GM21515 (cell line): ENCODE measurements around the gene ZSCAN21.

ENCODE experiments used
- ATAC-seq: cut with Tn5 transposase; IDR thresholded peaks from one replicate; pipeline ENCODE4 v1.9.1; 2021; ENCODE audit not compliant: unreplicated experiment

The ZSCAN21 gene

DNA sequence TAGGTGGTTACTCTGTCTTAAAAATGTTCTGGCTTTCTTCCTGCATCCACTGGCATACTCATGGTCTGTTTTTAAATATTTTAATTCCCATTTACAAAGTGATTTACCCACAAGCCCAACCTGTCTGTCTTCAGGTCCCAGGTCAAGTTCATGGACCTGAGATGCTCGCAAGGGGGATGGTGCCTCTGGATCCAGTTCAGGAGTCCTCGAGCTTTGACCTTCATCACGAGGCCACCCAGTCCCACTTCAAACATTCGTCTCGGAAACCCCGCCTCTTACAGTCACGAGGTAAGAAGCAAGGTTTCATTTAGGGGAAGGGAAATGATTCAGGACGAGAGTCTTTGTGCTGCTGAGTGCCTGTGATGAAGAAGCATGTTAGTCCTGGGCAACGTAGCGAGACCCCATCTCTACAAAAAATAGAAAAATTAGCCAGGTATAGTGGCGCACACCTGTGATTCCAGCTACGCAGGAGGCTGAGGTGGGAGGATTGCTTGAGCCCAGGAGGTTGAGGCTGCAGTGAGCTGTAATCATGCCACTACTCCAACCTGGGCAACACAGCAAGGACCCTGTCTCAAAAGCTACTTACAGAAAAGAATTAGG, 25.5 kb upstream of the ZSCAN21 start:
- ATAC-seq: no peak

DNA sequence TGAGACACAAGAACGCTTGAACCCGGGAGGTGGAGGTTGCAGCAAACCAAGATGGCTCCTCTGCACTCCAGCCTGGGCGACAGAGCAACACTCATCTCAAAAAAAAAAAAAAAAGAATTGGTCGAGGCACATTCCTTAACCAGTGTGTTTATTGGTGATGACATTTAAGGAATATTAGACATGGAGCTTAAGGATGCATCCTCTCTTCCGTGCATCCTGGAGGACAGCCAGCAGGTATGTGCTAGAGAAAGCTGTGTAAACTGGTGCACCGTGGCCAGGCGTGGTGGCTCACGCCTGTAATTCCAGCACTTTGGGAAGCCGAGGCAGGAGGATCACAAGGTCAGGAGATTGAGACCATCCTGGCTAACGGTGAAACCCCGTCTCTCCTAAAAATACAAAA, 22.4 kb upstream of the ZSCAN21 start:
- ATAC-seq: no peak

DNA sequence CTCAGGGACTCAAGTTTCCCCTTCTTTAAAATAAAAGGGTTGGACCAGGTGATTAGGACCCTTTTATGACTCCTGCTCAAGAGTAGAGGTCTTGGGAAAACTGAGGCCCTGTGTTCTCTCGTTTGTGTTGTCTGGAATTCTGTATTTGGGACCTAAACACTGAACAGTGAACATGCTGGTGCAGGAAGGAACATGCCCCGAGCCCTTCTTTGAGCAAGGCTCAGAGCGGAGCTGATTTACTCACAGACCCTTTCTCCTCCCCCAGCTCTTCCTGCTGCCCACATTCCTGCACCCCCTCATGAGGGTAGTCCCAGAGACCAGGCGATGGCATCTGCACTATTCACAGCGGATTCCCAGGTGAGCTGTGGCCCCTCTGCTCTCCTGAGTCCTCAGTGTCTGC, 20.0 kb upstream of the ZSCAN21 start:
- ATAC-seq: no peak

DNA sequence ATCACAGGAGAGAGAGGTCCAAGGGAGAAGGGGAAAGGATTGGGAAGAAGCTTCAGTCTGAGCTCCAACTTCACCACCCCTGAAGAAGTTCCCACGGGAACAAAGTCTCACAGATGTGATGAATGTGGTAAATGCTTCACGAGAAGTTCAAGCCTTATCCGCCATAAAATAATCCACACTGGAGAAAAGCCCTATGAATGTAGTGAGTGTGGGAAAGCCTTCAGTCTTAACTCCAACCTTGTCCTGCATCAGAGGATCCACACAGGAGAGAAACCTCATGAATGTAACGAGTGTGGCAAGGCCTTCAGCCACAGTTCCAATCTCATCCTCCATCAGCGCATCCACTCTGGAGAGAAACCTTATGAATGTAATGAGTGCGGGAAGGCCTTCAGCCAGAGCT, 16.0 kb upstream of the ZSCAN21 start:
- no peak for ATAC-seq

DNA sequence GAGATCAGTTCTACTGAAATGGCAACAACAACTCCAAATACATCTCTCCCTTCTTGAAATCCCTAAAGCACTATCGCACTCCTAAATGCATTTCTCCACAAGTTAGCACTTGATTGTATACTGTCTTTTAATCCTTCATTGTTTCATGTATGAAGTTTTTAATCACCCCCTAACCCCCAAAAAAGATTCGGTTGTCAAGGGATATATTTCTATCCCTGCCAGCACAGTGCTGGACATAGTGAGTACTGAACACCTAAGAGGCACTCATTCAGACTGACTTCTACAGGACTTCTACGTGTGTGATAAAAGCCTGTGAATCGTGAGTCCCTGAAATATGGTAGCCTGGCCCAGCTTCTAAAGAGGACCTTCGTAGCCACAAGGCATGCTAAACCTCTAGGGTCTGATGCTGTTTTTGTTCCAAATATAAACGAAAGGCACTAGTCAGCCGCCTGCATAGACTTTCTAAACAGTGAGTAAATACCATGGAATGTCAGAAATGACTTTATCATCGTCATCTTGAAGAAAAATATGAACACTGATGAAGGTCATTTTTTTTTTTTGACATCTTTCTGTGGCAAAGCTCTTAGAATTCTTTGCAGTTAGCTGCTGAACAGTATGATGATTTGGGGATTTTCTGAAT, 14.6 kb upstream of the ZSCAN21 start:
- ATAC-seq: no peak

- no peak for ATAC-seq
These were observed 13.7 kb upstream of the ZSCAN21 start for GRCh38 chr7:100035876-100036275.

DNA sequence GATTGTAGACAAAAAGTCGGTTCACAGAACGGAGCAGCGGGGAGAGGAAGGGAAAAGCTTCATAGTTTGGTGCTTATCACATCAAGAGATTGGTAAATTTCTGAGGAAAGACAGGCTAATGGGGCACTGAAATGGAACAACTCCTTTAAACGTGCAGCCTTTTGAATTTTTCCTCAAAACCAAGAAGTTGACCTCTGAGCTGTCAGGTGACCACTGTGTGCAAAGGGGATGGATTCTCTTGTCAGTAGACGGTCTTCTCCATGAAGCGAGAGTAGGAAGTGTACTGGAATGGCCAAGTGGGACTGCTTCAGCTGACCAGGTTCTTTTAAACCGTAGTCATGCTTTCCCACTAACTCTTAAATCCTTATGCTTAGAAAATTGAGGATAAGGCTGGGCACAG, 11.2 kb upstream of the ZSCAN21 start:
- ATAC-seq: no peak

DNA sequence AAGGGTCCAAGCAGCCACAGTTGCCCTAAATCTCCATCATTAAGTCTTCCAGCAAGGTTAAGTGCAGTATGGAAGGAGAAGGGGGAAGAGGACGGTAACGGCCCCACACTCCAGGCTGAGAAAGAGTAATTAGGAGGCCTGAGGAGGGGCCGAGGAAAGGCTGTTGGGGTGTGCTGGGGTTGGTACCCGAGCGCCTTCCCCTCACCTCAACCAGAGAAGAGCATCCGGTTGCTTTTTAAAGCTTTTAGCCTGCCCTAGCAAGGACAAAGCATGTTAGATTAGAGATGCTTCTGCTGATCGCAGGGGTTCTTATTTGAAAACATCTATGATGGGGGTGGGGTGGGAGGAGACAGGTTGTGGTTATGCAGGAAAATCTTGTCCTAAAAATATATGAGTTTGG, 9.0 kb upstream of the ZSCAN21 start:
- no peak for ATAC-seq

- no peak for ATAC-seq
These were observed 4.9 kb upstream of the ZSCAN21 start for GRCh38 chr7:100044718-100045117.

- no peak for ATAC-seq
These were observed 894 bp upstream of the ZSCAN21 start for GRCh38 chr7:100048680-100049079.

DNA sequence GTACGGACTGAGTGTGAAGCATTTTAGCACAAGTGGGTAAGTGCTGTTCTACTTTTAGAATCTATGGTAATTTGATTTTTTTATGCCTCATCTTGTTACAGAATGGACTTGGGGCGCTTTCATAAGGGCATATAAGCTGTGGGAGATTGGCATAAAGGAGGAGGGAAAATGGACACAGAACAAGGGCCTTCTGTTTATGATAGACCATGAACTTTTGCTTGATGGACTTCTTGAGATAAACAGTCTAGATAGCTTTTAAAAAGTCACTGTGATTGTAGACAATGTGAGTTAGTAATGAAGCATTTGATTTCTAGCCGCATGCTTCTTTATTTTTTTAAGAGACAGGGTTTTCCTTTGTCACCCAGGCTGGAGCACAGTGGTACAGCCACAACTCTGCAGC, 2.0 kb downstream of the ZSCAN21 start:
- no peak for ATAC-seq

GRCh38 chr7:100053215-100053614, 3.6 kb downstream of the ZSCAN21 start:
- no peak for ATAC-seq

GRCh38 chr7:100057006-100057405, 7.4 kb downstream of the ZSCAN21 start:
- no peak for ATAC-seq

DNA sequence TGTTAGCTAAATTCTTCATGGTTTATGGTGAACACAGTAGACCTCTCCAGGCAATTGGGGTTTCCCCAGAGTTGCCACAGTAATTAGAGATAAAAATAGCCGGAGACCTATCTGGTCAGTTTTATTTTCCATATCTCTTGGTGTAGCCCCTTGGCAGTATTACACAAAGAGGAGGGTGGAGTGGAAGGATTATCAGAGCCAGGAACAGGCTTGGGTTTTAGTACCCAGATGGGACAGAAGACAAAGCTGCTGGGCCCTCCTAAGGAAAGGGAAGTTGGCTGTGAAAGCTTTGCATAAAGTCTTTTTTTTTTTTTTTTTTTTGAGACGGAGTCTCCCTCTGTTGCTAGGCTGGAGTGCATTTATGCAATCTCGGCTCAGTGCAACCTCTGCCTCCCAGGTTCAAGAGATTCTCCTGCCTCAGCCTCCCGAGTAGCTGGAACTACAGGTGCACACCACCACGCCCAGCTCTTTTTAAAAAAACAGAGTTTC, 9.7 kb downstream of the ZSCAN21 start:
- ATAC-seq: no peak

- no peak for ATAC-seq
These were observed 12.1 kb downstream of the ZSCAN21 start for GRCh38 chr7:100061518-100062193.

DNA sequence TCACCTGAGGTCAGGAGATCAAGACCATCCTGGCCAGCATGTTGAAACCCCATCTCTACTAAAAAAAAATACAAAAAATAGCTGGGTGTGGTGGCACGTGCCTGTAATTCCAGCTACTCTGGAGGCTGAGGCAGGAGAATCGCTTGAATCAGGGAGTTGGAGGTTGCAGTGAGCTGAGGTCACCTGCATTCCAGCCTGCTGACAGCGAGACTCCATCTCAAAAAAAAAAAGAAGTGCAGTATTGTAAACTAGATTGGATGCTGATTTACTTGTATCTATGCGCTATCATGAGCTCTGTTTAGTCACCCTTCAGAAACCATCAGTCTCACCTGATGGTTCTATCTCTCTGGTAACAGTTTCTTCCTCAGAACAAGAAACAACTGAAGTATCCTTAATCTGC, 13.8 kb downstream of the ZSCAN21 start:
- ATAC-seq: no peak

- ATAC-seq: no peak
These were observed 14.6 kb downstream of the ZSCAN21 start for GRCh38 chr7:100064162-100064561.

- ATAC-seq: no peak
These were observed 16.0 kb downstream of the ZSCAN21 start for GRCh38 chr7:100065452-100066186.

- no peak for ATAC-seq
These were observed 17.4 kb downstream of the ZSCAN21 start for GRCh38 chr7:100066953-100067352.

GRCh38 chr7:100069991-100070390, 20.4 kb downstream of the ZSCAN21 start:
- no peak for ATAC-seq

GRCh38 chr7:100071018-100071723, 21.6 kb downstream of the ZSCAN21 start:
- no peak for ATAC-seq
